ENCODE data around the gene STOM.
"Not testable (repeated sequence)": the region's sequence is repeated elsewhere in the genome, so short reads cannot be mapped to it uniquely, and the experiment has no call there.

Gene STOM

GRCh38 chr9:121292051-121292450 is 78.0 kb downstream of the STOM start:
- H3K36me3 ChIP-seq (ENCODE audit: insufficient read depth, low read length): no peaks in the 10 kb centered on the region; the same call in 1 of the 2 replicates
- H2AFZ ChIP-seq (ENCODE audit: low read length, unreplicated experiment): no peak overlapping the region
- H3K79me2 ChIP-seq (ENCODE audit: control insufficient read depth, insufficient read depth, low read length, unreplicated experiment): peaks cover 4% of the 10 kb centered on the region
- H3K27me3 ChIP-seq (ENCODE audit: insufficient read depth, low read length): no peaks in the 10 kb centered on the region
- no peak overlapping the region for H3K4me3 ChIP-seq (ENCODE audit: low read depth, low read length)
- H3K27ac ChIP-seq (ENCODE audit: low read depth, low read length): no peak overlapping the region
- H3K4me1 ChIP-seq (ENCODE audit: control insufficient read depth, insufficient read depth, low read length, unreplicated experiment): peaks cover 32% of the 10 kb centered on the region

- H3K27me3 ChIP-seq (ENCODE audit: insufficient read depth, low read length); H3K79me2 ChIP-seq (ENCODE audit: control insufficient read depth, insufficient read depth, low read length, unreplicated experiment); H2AFZ ChIP-seq (ENCODE audit: low read length, unreplicated experiment); H3K36me3 ChIP-seq (ENCODE audit: insufficient read depth, low read length); H3K4me3 ChIP-seq (ENCODE audit: low read depth, low read length); H3K27ac ChIP-seq (ENCODE audit: low read depth, low read length): not testable (repeated sequence)
- H3K4me1 ChIP-seq (ENCODE audit: control insufficient read depth, insufficient read depth, low read length, unreplicated experiment): peaks cover 34% of the 10 kb centered on the region
Observed at GRCh38 chr9:121291536-121291935, 78.5 kb downstream of the STOM start.

GRCh38 chr9:121289772-121290370 is 80.2 kb downstream of the STOM start:
- Histone ChIP-seq H3K4me1 (ENCODE audit: control insufficient read depth, insufficient read depth, low read length, unreplicated experiment) (peaks cover 48% of the 10 kb centered on the region), H2AFZ (ENCODE audit: low read length, unreplicated experiment) (no peak overlapping the region)

GRCh38 chr9:121289026-121289771 is 80.9 kb downstream of the STOM start:
- H3K27ac ChIP-seq (ENCODE audit: low read depth, low read length): peak overlapping the region; percentile 98; the same call in 1 of the 2 replicates
- no peak overlapping the region for H2AFZ ChIP-seq (ENCODE audit: low read length, unreplicated experiment)
- H3K79me2 ChIP-seq (ENCODE audit: control insufficient read depth, insufficient read depth, low read length, unreplicated experiment): peaks cover 12% of the 10 kb centered on the region
- H3K36me3 ChIP-seq (ENCODE audit: insufficient read depth, low read length): peaks cover 4% of the 10 kb centered on the region; the same call in 1 of the 2 replicates
- peaks cover 48% of the 10 kb centered on the region for H3K4me1 ChIP-seq (ENCODE audit: control insufficient read depth, insufficient read depth, low read length, unreplicated experiment)
- H3K27me3 ChIP-seq (ENCODE audit: insufficient read depth, low read length): no peaks in the 10 kb centered on the region
- H3K4me3 ChIP-seq (ENCODE audit: low read depth, low read length): peak overlapping the region; percentile 50

More at GRCh38 chr9:121289772-121290370, 80.2 kb downstream of the STOM start:
- Histone ChIP-seq H3K27ac (ENCODE audit: low read depth, low read length) (no peak overlapping the region), H3K27me3 (ENCODE audit: insufficient read depth, low read length) (no peaks in the 10 kb centered on the region), H3K36me3 (ENCODE audit: insufficient read depth, low read length) (peaks cover 2% of the 10 kb centered on the region; the same call in 1 of the 2 replicates), H3K4me3 (ENCODE audit: low read depth, low read length) (no peak overlapping the region), H3K79me2 (ENCODE audit: control insufficient read depth, insufficient read depth, low read length, unreplicated experiment) (peaks cover 10% of the 10 kb centered on the region)

All from ACC112 (cell line).